Erythroblast (primary cell): ENCODE data around the gene EFNB2.

Source experiments
- GATA1 ChIP-seq: IDR thresholded peaks from 2 replicates; pipeline ENCODE4 v1.6.1; 2011; ENCODE audit warnings: low read depth, mild to moderate bottlenecking, control low read depth, low read length, moderate library complexity
- POLR2A ChIP-seq: IDR thresholded peaks from 2 replicates; pipeline ENCODE4 v1.6.1; 2011; ENCODE audit warnings: mild to moderate bottlenecking, low read length

GRCh38 chr13:106527826-106528225 is 7.6 kb downstream of the EFNB2 start:
- no peak for TF ChIP-seq POLR2A
- no peak for TF ChIP-seq GATA1
